Measurements from ENCODE around the gene GINS2.

The GINS2 gene

DNA sequence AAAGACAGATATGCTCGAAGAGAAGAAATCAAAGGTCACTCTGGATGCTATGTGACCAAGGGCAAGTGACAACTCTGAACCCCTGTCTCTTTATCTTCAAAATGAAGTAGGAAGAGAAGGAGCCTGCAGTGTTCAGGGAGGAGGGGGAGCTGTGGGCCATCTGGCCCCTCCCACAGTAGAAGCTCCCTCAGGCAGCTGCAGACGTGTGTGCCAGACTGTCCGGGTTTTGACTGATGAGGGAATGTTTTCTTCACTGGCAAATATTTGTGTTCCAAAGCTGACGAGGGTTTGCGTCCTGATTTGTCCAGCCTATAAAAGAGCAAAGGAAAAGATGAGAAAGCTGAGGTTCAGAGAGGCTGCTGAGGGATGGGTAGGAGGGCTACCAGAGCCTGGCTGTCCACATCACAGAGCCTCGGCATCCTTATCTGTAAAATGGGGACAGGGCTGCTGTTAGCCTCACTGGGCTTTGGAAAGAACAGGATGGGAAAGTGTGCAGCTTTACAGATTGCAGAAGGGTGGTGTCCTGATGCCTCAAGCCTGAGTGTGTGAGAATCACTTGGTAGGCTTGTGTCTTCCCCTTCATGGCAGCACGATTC is 1.8 kb upstream of the GINS2 start:
- in situ Hi-C loops (cut with MboI; ENCODE audit: low sequenced_read_pairs) = no loop called here

DNA sequence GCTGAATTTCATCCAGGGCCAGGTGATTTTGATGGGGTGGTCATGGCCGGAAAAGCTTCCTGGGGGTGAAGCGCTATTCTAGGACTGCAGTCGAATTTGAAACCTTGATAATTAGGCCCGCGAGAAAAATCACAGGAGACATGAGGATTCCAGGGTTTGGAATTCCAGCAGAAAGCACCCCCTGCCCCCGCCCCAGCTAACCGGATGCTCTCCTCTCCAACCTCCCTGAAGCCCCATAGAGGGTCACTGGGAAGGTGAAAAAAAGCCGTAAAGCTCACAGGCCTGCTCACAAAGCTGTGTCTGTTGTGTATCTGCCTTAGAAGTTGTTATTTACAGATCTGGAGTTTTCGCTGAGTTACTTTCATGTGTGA is 1.2 kb upstream of the GINS2 start:
- in situ Hi-C loops (cut with MboI; ENCODE audit: low sequenced_read_pairs) = no loop called here

DNA sequence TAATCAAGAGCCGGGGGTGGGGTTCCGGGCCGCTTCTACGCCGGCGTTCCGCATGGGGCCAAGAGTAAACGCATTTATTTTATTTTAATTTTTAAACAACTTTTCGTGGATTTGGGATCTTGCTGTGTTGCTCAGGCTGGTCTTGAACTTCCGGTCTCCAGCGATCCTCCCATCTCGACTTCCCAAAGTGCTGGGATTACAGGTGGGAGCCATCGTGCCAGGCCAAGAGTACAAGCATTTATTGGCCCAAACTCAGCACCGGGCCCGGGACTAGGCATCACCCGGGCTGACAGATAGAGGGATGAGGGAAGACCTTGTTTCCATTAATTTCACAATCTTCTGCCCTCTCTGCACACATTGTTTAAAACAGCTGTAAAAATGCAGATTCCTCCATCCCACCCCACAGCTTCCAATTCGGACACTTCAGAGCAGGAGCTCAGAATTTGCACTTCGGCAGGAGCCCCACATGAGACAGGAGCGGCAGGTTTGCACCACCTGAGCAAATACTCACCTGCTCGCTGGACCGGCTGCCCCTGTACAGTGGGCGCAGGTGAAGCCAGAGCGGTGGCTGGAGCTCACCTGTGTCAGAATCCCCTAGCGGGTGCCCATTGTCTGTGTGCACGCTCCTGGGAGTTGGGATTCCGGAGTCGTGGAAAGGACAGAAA is 663 bp upstream of the GINS2 start:
- in situ Hi-C loops (cut with MboI; ENCODE audit: low sequenced_read_pairs) = no loop called here

DNA sequence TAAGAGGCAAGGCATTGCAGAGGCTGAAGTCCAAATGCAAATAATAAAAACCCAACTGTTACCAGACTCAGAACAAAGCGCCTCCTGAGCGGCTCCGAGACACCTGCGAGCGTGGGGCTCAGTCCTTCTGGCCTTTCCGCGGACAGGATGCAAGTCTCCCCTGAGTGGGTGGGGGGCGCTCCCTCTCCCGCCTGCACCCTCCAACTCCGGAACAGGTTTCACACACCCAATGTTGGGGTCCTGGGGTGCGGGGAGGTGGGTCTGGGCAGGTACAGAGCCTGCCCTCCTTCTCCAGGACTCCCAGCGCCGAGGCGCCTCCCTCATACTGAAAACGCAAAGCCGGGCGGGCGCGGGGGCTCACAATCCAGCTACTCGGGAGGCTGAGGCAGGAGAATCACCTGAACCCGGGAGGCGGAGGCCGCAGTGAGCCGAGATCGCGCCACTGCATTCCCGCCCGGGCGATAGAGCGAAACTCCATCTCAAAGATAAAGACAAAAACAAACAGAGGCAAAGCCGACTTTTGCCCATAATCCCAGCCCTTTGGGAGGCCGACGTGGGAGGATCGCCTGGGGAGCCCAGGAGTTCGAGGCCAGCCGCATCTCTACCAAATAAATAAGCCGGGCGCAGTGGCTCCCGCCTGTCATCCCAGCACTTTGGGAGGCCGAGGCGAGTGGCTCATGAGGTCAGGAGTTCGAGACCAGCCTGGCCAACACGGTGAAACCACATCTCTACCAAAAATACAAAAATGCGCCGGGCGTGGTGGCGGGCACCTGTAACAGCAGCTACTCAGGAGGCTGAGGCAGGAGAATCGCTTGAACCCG is 893 bp downstream of the GINS2 start:
- in situ Hi-C loops (cut with MboI; ENCODE audit: low sequenced_read_pairs) = no loop called here

DNA sequence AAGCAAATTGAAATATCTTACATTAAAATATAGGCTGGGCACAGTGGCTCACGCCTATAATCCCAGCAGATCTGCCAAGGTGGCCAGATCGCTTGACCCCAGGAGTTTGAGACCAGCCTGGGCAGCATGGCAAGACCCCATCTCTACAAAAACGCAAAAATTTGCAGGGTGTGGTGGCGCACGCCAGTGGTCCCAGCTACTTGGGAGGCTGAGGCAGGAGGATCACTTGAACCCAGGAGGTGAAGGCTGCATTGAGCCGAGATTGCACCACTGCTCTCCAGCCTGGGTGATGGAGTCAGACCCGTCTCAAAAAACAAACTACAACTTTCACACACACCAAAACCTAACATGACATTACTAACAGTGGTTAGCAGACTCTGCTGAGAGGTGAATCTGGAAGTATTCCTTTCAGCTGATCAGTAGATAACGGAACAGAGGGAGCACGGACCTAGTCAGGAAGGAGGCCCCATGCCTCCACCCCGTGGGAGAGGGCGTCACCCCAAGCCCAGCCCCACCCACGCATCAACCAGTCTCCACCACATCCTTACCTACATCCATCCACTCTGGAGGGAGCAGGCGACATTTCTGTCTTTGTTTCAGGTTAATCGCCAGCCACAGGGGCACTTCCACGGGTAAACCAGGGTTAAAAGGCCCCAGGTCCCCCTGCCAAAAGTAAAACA is 1.7 kb downstream of the GINS2 start:
- in situ Hi-C loops (cut with MboI; ENCODE audit: low sequenced_read_pairs) = no loop called here

DNA sequence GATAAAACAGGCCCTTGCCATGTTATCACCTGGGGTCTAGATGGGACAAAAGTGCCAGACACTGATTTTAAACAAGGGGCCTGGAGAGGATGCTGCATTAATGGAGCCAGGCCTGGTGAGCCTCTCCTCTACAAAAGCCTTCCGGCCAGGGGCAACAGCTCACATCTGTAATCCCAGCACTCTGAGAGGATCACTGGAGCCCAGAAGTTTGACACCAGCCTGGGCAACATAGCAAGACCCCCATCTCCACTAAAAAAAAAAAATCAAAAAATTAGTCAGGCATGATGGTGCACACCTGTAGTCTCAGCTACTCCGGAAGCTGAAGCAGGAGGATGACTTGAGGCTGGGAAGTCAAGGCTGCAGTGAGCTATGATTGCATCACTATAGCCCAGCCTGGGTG is 3.5 kb downstream of the GINS2 start:
- in situ Hi-C loops (cut with MboI; ENCODE audit: low sequenced_read_pairs) = no loop called here

DNA sequence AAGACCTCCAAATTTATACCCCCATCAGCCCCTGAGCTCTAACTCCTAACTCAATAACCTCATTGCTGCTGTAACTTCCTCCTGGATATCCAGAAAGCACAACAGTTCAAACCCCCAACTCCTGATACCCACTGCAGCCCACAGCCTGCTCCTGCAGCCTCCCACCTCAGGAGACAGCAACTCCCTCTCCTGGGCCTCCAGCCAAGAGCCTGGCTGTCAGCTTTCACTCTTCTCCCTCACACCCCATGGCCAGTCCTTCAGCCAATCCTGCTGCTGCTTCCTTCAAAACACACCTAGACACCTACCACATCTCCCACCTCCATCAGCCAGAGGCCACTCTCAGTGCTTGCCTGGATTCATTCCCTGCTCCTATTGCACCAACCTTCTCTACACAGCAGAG is 5.4 kb downstream of the GINS2 start:
- in situ Hi-C loops (cut with MboI; ENCODE audit: low sequenced_read_pairs) = no loop called here

DNA sequence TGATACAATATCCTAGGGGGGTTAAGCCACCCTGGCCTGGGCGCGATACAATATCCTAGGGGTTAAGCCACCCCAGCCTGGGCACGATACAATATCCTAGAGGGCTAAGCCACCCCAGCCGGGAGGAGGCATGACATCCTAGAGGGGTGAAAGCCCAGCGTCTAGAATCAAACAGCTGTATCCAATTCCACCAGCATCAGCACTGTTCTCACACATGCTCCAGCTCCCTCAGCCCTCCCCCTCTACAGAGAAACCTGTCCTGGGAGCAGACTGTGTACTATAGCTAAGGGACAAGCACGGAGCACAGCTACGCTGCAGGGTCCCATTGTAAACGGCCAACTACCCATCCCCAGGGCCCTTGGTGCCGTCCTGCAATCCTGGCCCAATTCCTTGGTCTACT is 6.2 kb downstream of the GINS2 start:
- in situ Hi-C loops (cut with MboI; ENCODE audit: low sequenced_read_pairs) = no loop called here

DNA sequence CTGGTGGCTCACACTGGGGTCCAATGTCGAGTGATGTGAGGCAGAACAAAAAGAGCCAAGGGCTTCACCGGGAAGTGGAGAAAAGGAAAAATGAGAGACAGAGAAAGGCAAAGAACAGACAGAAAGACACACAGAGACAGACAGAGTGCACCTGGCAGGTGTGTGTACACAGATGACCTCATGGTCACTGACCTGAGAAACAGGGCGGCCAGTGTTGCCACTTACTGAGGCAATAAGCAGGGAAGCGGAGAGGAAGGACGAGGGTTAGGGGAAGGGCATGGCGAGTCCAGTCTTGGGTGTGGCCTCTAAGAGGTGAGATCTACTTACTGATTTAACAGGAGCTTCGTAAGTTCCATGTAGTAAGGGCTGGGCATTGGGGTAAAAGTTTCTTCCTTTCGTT is 7.5 kb downstream of the GINS2 start:
- in situ Hi-C loops (cut with MboI; ENCODE audit: low sequenced_read_pairs) = no loop called here

DNA sequence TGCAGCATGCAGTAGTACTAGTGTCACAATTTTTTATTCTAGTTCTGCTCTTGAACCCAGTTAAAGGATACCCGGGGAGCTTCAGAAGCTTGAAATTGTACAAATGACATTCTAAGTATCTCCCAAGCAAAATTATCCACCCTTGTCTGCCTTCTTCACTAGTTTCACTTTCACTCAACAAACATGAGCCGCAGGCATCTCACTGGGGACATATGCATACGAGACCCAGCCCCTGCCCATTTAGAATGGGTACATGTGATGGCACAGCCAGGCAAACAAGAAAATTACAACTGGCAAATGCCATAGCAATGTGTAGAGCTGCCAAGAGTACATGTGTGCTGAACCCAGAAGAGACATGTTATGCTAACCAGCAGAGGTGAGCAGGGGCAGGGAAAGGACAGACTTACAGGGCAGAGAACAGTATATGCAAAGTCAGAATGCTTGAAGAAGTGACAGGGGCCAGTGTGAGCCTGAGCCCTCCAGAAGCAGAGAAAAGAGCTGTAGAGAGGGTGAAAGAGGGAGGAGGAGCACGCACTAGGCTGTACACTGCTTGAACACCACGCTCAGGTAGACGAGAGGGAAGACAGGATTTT is 8.3 kb downstream of the GINS2 start:
- in situ Hi-C loops (cut with MboI; ENCODE audit: low sequenced_read_pairs) = no loop called here

DNA sequence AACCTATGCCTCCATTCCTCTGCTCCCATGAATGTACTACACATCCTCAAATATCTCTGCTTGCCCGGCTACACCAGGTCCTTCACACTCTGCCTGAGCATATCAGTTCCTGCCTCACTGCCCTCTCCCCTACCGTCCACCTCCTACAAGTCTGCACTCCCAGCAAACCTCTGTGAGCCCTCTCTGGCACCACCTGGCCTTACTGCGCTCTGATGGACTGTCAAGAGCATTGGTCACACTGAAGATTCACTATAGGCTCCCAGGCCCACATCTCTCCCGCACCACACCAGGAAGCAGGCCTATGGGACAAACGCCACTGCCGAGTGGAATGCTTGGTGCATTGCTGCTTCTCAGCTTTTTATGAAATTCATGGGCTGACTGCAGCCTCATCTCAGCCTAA is 8.9 kb downstream of the GINS2 start:
- in situ Hi-C loops (cut with MboI; ENCODE audit: low sequenced_read_pairs) = no loop called here

DNA sequence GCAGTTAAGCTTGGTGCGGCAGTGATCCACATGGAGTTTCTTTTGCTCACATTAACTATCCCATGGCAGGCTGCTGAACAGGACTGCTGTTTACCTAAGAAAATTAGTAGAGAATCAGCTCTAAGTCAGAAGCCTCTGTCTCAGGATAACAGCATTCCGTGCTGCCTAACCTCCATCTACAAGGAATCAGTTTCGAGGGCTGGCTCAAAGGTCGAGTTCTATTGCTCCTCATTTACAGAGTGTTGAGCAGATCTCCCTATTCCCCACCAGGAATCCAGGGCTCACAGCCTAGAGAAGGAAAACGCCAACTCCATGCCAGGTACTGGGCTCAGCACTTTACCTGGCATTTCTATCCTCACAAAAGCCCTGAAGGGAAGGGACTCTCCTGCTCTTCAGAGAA is 9.9 kb downstream of the GINS2 start:
- in situ Hi-C loops (cut with MboI; ENCODE audit: low sequenced_read_pairs) = no loop called here

DNA sequence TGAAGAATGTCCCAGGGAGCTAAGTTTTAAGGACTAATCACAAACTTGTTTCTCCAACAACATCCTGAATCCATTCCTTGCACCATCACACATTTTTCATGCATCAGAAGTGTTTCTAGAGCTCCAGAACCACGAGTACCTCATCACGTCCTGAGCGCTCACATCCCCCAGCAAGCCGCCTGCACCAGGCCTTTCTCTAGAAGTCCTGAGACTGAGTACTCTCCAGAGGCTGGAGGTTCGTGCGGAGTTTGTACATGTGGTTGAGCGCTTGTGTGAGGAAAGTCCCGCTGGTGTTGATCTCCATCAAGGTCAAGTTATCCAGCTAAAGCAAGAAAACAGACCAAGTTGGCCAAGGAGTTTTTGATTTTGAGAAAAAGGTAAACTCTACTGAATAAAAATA is 10.7 kb downstream of the GINS2 start:
- in situ Hi-C loops (cut with MboI; ENCODE audit: low sequenced_read_pairs) = no loop called here

DNA sequence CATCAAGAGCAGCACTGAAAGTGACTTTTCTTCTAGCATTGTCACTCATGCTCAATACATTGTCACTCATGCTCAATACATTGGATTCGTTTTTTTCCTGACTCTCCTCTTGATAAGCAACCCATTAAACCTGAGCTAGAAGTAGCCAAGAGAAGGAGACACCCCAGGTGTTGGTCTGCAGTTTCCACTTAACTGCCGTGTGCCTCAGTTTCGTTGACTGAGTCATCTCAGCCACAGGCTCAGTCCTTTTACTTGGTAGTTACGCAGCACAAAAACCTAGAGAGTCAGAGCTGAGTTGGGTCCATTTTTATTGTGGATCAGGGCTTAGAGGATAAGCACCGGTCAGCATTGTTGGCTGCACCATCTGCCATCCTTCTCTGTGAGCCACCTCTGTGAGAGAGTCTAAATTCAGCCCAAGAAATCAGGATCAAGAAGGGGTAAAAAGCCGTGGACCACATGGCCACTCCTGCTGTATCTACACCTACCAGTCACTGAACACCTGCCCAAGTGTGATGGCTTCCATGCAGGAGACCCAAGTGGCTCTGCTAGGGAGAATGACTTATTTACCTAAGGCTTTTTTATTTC is 11.3 kb downstream of the GINS2 start:
- in situ Hi-C loops (cut with MboI; ENCODE audit: low sequenced_read_pairs) = no loop called here

DNA sequence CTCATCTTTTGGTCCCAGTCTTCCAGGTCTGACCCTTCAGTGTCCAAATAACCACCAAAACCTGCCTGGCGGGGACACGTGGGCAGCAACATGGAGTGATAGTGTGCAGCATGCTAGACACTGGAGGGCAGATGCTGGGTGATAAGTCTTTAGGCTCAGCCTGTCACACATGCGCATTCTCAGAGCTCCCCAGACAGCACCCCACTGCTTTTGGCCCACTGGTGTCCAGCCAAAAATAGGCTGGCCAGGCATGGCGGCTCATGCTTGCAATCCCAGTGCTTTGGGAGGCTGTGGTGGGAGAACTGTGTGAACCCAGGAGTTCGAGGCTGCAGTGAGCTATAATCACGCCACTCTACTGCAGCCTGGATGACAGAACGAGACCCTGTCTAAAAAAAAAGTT is 12.3 kb downstream of the GINS2 start:
- in situ Hi-C loops (cut with MboI; ENCODE audit: low sequenced_read_pairs) = no loop called here

DNA sequence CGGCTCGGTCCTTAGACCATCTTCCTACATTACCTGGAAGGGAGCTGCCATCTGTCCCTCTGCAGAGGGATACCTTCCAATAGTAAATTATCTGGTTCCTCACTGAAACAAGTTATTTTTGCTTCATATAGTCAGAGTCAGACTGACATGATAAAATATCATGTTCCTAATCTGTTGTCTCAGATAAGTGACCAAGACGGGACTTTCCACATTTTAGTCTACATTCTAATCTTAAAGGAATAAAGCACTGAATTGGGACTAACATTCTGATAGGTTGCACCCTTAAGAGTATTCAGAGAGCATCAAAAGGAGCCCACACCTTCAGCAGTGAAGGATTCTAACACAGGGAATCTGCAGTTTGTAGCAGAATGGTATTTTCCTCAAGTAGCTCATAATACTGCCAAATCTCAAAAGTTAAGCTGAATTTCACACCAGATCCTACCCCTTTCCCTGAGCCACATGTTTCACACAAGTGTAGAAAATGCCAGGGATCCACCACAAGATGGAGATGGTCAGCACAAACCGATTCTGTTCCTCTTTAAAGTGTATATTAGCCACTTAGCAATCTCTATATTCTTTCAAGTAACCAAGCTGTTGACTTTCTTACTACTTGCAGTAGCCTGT is 13.4 kb downstream of the GINS2 start:
- in situ Hi-C loops (cut with MboI; ENCODE audit: low sequenced_read_pairs) = no loop called here

DNA sequence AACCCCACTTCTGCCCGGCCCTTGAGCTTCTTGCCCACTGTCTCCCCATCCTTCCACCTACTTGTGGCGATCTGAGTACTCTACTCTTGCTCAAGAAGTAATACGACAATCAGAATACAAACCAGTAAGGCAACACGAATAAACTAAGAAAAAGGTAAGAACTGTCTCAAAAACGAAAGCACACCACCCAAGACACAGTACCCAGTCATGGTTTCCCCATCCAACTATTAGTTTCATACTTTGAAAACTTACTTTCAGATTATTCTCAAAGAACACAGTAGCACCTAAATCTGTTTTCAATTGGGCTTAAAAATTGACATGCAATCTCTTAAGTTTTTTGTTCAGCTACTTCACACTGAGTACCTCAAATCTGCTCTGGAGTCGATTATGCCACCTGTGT is 13.9 kb downstream of the GINS2 start:
- in situ Hi-C loops (cut with MboI; ENCODE audit: low sequenced_read_pairs) = no loop called here

DNA sequence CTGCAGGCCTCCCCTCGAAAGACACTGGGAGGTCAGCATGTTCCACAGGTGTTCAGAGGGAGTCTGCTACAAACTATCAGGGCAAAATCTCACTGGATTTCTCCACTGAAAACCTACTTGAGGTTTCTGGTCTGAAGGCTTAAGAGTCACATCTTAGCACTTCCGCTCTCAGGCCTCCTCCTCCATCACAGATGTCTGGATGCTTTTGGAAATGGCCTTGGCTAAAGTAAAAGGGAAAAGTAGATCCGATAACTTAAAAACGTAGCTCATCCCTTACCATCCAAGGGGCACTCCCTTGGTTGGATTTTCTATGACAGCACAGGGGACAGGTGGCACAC is 14.4 kb downstream of the GINS2 start:
- in situ Hi-C loops (cut with MboI; ENCODE audit: low sequenced_read_pairs) = no loop called here

DNA sequence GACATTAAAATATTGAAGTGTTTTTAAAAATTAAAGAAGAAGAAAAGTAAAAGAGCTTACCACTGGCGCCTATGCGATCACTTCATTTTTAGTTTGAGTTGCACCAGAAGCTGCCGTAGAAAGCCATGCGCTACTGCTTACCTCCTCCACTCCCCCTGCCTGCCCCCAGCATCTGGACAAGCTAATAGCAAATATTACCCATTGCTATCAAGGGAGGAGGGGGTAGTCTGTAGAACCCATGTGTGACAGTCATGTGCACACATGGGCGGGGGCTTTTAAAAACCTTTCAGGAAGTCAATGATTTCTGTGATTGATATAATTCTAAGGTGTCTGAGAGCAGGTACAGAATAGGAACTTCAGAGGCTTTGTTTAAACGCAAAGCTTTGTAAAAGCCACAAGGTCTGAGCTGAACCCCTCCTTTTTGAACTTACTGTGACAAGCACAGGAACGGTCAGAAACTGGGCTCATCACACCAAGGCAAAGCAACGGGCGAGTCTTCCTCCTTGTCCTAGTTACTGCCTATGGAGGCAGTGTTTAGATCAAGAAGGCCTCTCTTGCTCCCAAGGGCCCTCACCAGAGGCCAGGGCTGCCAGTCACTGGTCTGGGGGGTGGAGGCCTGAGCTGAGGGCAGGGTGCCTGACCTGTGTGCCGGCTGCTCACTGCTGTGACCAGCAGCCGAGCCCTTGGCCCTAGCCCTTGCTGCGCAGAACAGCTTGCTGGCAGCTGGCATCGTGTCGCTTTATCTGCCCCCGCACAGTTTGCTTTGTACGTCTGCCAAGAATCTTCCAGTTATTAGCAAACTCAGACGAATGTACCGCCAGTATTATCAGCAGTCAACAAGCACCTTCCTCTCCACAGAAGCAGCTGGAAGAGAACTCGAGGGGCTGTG is 15.0 kb downstream of the GINS2 start:
- in situ Hi-C loops (cut with MboI; ENCODE audit: low sequenced_read_pairs) = no loop called here

DNA sequence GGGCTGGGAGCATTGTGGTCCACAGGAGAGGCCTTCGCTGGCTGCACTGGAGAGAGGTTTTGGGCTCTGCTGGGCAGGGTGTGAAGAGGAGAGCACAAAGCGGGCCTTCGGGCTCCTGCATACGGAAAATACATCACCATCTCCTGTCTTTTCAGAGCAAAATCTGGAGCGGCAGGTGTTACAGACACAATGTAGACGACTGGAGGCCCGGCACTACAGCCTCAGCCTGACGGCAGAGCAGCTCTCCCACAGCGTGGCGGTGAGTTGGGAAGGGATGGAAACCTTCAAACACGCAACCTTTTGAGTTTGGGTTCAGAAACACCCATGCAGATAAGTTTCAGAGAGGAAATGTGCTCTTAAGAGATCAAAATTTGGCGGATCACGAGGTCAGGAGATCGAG is 17.9 kb downstream of the GINS2 start:
- in situ Hi-C loops (cut with MboI; ENCODE audit: low sequenced_read_pairs) = no loop called here
